Measurements from ENCODE around the gene STRN3.
"Not testable (repeated sequence)": the region's sequence is repeated elsewhere in the genome, so short reads cannot be mapped to it uniquely, and the experiment has no call there.

The STRN3 gene

DNA sequence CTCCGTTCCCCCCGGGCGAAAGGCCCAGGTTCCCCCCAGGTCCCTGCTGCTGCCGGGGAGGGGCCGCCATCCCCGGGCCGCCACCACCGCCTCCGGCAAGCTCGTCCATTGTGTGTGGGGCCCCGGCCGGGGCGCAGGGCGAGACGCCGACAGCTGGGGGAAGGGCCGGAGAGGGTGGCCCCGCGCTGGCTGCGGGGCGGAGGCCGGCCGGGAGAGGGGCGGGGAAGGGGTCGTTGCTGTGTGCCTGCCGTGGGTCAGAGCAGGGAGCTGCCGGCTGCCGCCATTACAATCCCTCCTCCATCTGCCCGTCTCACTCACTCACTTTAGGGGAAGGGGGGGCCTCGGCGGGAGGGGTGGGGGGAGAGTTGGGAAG, at the start of gene STRN3:
STRN3 (minus strand) TSS at position 303 of the 373 bp plus-strand sequence; CDS start at position 109, 194 bp downstream.
- no peak for DNase-seq

DNA sequence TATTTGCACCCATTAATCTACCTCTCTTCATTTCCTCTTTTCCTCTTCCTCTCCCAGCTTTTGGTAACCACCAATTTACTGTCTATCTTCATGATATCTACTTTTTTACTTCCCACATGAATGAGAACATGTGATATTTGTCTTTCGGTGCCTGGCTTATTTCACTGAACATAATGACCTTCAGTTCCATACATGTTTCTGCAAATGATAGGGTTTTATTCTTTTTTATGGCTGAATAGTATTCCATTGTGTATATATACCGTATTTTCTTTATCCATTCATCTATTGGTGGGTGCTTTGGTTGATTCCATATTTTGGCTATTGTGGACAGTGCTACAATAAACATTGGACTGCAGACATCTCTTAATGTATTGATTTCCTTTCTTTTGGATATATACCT, 49.0 kb upstream of the STRN3 start:
- DNase-seq: no peak

- DNase-seq: no peak
Observed at GRCh38 chr14:31071151-31071550, 45.0 kb upstream of the STRN3 start.

DNA sequence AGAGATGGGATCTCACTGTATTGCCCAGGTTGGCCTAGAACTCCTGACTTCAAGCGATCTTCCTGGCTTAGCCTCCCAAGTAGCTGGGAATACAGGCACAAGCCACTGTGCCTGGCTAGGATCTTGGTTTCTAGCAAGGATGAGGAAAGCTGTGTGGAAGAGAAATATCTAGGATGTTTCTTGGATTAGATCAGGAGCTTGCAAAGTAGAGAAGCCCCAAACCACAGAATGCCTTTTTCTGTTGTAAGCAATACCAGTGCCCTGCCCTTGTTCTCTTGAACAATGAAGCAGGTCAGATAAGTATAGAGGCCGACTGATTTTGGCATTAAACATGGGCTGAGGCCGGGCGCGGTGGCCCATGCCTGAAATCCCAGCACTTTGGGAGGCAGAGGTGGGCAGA, 44.3 kb upstream of the STRN3 start:
- no peak for DNase-seq

GRCh38 chr14:31069343-31069742, 43.2 kb upstream of the STRN3 start:
- no peak for DNase-seq

- no peak for DNase-seq
Observed at GRCh38 chr14:31068235-31068634, 42.1 kb upstream of the STRN3 start.

DNA sequence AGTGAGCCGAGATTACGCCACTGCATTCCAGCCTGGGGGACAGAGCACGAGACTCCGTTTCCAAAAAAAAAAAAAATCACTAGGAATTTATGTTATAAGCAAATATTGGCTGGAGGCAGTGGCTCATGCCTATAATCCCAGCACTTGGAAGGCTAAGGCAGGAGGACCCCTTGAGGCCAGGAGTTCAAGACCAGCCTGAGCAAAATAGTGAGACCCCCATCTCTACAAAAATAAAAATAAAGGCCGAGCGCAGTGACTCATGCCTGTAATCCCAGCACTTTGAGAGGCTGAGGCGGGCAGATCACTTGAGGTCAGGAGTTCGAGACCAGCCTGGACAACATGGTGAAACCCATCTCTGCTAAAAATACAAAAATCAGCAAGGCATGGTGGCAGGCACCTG, 36.7 kb upstream of the STRN3 start:
- DNase-seq: not testable (repeated sequence)

GRCh38 chr14:31060253-31060875, 34.2 kb upstream of the STRN3 start:
- no peak for DNase-seq

DNA sequence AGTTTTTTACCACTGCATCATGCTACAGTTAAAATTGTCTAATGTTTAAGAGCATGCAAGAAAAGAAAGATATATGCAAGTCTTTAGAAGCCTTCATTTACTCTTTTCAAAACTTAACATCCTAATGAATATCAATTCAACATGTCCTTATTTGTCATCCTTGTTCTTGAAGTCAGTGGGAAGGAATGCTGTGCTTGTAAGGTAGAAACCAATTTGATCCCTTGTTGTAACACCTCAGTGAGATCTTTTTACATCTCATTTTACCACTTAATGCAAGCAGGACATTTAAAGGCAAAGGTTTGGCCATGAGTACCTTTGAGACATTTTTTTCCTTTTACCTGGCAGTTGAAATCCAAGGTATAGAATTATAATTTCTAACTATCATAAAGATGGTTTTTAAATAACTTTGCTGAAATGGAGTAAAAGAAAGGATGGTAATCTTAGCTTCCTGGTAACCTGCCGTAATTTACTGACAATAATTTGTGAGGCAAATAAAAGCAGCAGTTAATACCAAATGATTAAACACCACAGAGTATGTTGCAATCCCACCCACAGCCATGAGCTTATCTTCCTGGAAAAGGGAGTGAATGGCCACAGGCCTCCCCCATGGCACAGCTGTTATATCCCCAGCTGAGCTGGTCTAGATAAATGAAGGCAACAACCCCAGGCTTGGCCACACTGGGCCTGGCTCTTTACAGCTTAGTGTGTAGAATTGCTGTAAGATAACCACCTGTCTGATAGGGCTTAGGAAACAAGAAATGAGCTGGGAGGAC, 33.2 kb upstream of the STRN3 start:
- DNase-seq: no peak

DNA sequence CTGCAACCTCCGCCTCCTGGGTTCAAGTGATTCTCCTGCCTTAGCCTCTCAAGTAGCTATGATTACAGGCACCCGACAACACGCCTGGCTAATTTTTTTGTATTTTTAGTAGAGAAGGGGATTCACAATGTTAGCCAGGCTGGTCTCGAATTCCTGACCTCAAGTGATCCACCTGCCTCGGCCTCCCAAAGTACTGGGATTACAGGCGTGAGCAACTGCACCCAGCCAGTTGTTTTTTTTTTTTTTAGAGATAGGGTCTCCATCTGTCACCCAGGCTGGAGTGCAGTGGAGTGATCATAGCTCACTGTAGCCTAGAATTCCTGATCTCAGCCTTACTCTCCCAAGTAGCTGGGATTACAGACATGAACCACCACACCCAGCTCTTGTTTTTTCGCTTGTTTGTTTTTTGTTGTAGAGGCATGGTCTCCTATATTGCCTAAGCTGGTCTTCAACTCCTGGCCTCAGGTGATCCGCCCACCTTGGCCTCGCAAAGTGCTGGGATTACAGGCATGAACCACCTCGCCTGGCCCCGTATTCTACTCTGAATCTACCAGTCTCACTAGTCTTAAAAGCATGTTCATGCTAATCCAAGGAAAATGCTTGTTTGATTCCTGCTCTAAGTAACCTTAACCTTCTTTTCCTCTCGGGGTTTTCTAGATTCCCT, 31.7 kb upstream of the STRN3 start:
- no peak for DNase-seq

GRCh38 chr14:31057035-31057434, 30.9 kb upstream of the STRN3 start:
- no peak for DNase-seq

DNA sequence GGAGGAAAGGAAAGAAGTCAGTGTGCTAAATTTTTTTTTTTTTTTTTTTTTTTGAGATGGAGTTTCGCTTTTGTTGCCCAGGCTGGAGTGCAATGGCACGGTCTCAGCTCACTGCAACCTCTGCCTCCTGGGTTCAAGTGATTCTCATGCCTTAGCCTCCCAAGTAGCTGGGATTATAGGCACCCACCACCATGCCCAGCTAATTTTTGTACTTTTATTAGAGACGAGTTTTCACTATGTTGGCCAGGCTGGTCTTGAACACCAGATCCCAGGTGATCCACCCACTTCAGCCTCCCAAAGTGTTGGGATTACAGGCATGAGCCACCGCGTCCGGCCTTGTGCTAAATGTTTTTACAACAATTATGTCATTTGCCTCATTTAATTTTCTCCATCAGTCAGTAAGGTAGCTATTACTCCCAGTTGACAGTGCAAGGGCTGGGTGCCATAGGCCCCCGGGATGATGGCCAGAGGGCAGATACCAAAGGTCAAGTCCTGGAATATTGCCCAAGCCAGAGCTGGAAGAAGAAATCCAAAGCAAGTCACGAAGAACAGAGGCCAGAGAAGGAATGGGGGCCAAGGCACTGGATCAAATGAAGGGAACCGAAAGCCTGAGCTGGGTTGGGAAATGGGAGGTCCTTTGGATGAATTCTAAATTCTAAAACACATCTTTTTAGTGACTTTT, 26.9 kb upstream of the STRN3 start:
- DNase-seq: not testable (repeated sequence)

DNA sequence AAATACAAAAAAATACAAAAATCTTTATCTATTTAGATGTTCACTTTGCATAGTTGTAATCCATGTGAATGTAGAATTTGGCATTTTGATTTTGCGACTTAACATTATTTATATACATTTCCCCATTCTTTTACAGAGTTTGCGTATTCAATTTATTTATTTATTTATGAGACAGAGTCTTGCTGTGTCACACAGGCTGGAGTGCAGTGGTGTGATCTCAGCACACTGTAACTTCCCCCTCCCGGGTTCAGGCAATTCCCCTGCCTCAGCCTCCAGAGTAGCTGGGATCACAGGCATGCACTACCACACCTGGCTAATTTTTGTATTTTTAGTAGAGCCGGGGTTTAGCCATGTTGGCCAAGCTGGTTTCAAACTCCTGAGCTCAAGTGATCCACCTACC, 25.3 kb upstream of the STRN3 start:
- DNase-seq: no peak

DNA sequence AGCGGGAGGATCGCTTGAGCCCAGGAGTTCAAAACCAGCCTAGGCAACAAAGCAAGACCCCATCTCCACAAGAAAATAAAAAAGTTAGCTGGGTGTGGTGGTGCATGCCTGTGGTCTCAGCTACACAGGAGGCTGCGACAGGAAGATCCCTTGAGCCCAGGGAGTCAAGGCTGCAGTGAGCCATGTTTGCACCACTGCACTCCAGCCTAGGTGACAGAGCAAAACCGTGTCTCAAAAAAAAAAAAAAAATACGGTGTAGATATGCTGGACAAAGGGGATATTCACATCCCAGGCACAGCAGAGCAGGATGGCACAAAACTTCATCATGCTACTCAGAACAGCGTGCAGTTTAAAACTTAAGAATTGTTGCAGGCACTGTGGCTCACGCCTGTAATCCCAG, 24.8 kb upstream of the STRN3 start:
- no peak for DNase-seq

- no peak for DNase-seq
Observed at GRCh38 chr14:31047503-31047902, 21.3 kb upstream of the STRN3 start.

DNA sequence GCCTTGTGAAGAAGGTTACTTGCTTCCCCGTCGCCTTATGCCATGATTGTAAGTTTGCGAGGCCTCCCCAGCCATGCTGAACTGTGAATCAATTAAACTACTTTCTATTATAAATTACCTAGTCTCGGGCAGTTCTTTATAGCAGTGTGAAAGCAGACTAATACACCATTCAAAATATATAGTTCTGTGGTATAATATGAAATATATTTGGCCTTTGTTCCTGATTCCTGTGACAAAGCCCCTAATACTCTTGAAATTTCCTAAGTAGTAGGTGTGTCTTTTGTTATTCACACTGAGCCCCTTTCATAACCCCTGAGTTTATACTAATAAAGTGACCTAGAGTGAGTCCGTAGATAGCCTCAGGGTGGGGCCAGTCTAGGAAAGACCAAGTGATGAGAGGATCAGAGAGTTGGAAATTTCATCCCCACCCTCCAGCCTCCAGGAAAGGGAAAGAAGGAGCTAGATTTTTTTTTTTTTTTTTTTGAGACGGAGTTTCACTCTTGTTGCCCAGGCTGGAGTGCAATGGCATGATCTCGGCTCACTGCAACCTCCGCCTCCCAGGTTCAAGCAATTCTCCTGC, 19.4 kb upstream of the STRN3 start:
- DNase-seq: no peak

- no peak for DNase-seq
Observed at GRCh38 chr14:31043379-31043778, 17.2 kb upstream of the STRN3 start.

- DNase-seq: not testable (repeated sequence)
Observed at GRCh38 chr14:31042893-31043292, 16.7 kb upstream of the STRN3 start.

DNA sequence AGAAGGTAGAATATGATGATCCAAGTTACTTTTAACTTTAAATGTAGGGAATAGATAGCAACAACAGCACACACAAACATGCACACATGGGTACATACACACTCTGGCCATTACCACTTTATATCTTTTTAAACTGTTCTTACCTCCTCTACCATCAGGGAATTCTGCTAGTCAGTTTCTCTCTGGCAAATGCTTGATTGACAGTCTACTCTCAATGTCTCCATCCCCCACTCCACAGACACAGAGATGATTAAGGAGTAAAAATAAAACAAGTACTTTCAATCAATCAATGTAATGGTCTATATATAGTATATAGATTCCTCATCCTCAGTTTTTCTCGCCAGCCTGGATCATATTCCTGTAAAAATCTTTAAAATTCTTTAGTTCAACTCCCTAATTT, 16.1 kb upstream of the STRN3 start:
- DNase-seq: no peak

DNA sequence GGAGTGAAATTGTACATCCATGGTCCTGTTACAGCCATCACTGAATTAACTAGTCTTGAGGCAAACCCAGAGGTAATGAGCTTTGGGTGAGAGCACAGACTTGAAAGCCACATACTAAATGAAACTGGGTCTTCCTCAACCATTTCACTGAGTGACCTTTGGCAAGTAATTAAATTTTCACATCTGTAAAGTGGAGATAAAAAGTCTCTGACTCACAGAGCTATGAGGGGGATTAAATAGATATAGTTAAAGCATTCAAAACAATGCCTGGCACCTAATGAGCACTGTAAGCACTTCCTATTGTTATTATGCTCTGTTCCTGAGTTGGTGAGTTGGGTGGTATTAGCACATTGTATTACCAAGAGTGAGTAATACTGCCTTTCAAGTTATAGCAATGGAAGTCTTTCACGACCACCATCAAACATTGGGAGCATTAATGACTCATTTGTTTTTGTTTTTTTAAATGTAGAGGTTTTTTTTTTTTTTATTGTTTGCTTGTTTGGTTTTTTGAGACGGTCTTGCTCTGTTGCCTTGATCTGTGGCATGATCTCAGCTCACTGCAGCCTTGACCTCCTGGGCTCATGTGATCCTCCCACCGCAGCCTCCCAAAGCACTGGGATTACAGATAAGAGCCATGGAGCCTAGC, 12.5 kb upstream of the STRN3 start:
- DNase-seq: no peak

- no peak for DNase-seq
Observed at GRCh38 chr14:31037709-31038221, 11.6 kb upstream of the STRN3 start.

GRCh38 chr14:31036552-31036951, 10.4 kb upstream of the STRN3 start:
- no peak for DNase-seq

Data from COR-L47 (cell line).